Measurements from ENCODE around the gene ADAMTSL2. TPM values are rescaled to one million over a fixed set of nuclear protein-coding genes. Genes with fewer than 3 reads are reported as not detected.

ADAMTSL2 gene
- total RNA-seq, 2 donors from 2014 or later, result 4.9 to 27.7 TPM

DNA sequence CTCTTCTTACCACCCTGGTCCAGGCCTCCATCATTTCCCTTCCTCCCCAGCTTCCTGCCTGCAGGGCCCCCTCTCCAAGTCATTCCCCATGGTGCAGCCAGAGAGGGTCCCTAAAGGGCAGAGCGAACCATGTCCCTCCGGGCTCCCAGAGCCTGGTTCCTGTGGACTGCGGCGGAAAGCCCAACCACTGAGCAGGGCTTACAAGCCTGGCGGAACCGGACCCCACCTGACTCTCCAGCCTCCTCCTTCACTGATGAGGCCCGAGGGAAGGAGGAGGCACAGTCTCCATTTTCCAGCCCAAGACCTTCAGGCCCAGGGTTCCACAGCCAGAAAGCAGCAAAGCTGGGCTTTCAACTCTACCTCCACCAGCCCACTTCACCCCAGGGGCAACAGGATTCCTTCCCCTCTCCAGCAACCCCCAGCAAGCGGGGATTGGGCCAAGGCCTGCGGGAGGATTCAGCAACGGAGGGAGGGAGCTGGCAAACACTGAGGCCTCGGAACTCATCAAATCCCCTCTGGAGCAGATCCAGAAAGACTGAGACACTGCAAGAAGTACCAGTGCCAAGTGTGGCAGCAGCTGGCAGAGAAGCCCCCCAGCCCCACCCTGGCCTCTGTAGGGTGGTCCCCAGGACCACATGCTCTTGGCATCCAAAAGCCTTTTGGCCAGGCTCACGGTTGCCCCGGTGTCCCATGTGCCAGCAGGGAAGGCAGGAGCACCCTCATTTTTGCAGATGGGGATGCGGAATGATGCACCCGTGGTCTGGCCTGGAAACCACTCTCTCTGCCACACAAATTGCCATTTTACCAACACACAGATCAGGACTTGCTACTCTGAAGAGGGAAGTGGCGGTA lies 71.6 kb downstream of the ADAMTSL2 start:
- no peak overlapping the region for H3K27ac ChIP-seq
- H3K9me3 ChIP-seq, result no peaks in the 10 kb centered on the region
- H3K4me3 ChIP-seq, result no peak overlapping the region
- H3K27me3 ChIP-seq, result peaks cover 5 to 7% of the 10 kb centered on the region in 2 donors
- H3K36me3 ChIP-seq, result no peaks in the 10 kb centered on the region
- TF ChIP-seq, protein P1, sequence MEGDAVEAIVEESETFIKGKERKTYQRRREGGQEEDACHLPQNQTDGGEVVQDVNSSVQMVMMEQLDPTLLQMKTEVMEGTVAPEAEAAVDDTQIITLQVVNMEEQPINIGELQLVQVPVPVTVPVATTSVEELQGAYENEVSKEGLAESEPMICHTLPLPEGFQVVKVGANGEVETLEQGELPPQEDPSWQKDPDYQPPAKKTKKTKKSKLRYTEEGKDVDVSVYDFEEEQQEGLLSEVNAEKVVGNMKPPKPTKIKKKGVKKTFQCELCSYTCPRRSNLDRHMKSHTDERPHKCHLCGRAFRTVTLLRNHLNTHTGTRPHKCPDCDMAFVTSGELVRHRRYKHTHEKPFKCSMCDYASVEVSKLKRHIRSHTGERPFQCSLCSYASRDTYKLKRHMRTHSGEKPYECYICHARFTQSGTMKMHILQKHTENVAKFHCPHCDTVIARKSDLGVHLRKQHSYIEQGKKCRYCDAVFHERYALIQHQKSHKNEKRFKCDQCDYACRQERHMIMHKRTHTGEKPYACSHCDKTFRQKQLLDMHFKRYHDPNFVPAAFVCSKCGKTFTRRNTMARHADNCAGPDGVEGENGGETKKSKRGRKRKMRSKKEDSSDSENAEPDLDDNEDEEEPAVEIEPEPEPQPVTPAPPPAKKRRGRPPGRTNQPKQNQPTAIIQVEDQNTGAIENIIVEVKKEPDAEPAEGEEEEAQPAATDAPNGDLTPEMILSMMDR (IDR thresholded peaks at IDR 0.05), result no peak
- H3K4me1 ChIP-seq, result no peaks in the 10 kb centered on the region
- no peak for DNase-seq (ENCODE audit: low spot score)

DNA sequence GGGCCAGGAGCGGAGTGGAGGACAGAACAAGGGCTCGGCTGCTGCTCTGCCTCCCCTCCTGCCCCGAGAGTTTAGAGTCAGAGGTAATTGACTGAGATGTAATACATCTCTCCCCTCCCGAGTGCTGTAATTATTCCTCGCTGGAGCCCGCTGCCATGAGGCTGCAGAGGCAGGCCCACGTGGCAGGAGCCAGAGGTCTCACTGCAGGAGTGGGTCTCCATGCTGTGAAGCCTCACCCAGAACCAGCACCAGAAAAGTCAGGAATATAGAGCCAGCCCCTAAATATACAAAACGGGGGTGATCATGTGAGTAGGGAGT lies 72.2 kb downstream of the ADAMTSL2 start:
- TF ChIP-seq, protein P1 (IDR thresholded peaks at IDR 0.05), result no peak
- no peak for DNase-seq (ENCODE audit: low spot score)
- H3K27me3 ChIP-seq, result peaks cover 5 to 7% of the 10 kb centered on the region in 2 donors

GRCh38 chr9:133607381-133607780 lies 72.9 kb downstream of the ADAMTSL2 start:
- DNase-seq (ENCODE audit: low spot score), result no peak
- no peak overlapping the region for H3K4me3 ChIP-seq
- no peaks in the 10 kb centered on the region for H3K9me3 ChIP-seq
- no peaks in the 10 kb centered on the region for H3K4me1 ChIP-seq
- H3K27me3 ChIP-seq, result peaks cover 5 to 7% of the 10 kb centered on the region in 2 donors
- TF ChIP-seq, protein P1 (IDR thresholded peaks at IDR 0.05), result no peak
- H3K36me3 ChIP-seq, result no peaks in the 10 kb centered on the region
- no peak overlapping the region for H3K27ac ChIP-seq

More for the DNA sequence above, 72.2 kb downstream of the ADAMTSL2 start:
- H3K4me3 ChIP-seq, result no peak overlapping the region
- H3K36me3 ChIP-seq, result no peaks in the 10 kb centered on the region
- H3K27ac ChIP-seq, result no peak overlapping the region
- H3K9me3 ChIP-seq, result no peaks in the 10 kb centered on the region
- H3K4me1 ChIP-seq, result no peaks in the 10 kb centered on the region

- no peak overlapping the region for H3K4me3 ChIP-seq
- H3K9me3 ChIP-seq, result no peaks in the 10 kb centered on the region
- TF ChIP-seq, protein P1 (IDR thresholded peaks at IDR 0.05), result no peak
- no peaks in the 10 kb centered on the region for H3K36me3 ChIP-seq
- peaks cover 5 to 7% of the 10 kb centered on the region in 2 donors for H3K27me3 ChIP-seq
- no peak for DNase-seq (ENCODE audit: low spot score)
- no peak overlapping the region for H3K27ac ChIP-seq
- no peaks in the 10 kb centered on the region for H3K4me1 ChIP-seq
Measured at GRCh38 chr9:133607976-133608375, 73.5 kb downstream of the ADAMTSL2 start.

GRCh38 chr9:133608382-133608781 lies 73.9 kb downstream of the ADAMTSL2 start:
- no peaks in the 10 kb centered on the region for H3K4me1 ChIP-seq
- H3K4me3 ChIP-seq, result no peak overlapping the region
- TF ChIP-seq, protein P1 (IDR thresholded peaks at IDR 0.05), result no peak
- peaks cover 5 to 7% of the 10 kb centered on the region in 2 donors for H3K27me3 ChIP-seq
- H3K27ac ChIP-seq, result no peak overlapping the region
- H3K9me3 ChIP-seq, result no peaks in the 10 kb centered on the region
- H3K36me3 ChIP-seq, result no peaks in the 10 kb centered on the region
- no peak for DNase-seq (ENCODE audit: low spot score)
